HG03060 (cell line): ENCODE results near the gene EYA3.

Experiments used
- ATAC-seq: cut with Tn5 transposase; IDR thresholded peaks from one replicate; pipeline ENCODE4 v1.9.1; 2021; ENCODE audit warnings: low read depth, moderate number of reproducible peaks; ENCODE audit not compliant: unreplicated experiment

EYA3 gene

GRCh38 chr1:27973771-27974416 is 114.5 kb downstream of the EYA3 start:
- no peak for ATAC-seq

- ATAC-seq = no peak
These were observed 116.3 kb downstream of the EYA3 start for GRCh38 chr1:27972141-27972540.

DNA sequence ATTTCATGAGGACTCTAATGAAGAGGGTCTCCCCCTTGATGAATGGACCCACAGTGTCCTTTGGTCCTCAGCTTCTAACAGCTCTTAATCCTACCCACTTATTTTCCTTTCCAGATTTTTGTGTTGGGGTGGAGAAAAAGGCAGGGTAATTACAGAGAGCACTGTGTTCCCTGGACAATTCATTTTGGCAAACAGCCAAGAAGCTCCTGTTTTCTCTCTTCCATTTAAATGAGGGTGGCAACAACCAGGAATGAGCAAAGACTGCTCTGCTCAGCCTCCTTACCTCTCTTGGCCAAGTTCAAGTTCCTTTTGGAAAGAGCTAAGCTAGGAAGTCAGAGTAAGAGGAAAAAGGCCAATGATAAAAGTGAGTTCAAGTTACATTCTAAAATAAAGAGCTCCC is 116.7 kb downstream of the EYA3 start:
- ATAC-seq = no peak

GRCh38 chr1:27970401-27970800 is 118.0 kb downstream of the EYA3 start:
- ATAC-seq = no peak

DNA sequence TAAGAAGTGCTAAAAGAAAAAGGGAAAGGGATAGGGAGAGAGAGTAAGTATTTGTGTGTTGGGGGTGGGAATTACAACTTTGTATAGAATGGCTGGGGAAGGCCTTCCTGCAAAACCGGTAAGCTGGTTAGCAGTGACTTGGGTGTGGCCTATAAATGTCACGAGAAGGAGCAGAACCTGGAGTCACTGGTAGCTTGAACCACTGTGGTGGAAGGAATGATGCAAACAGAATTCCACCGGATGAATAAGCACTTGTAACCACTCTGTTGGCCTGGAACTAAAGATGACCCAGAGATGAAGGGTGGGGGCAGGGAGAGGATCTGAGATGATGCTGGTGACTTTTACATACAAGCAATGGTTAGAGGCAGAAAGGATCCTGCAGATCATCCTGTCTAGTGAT is 119.7 kb downstream of the EYA3 start:
- ATAC-seq = no peak

GRCh38 chr1:27967884-27968466 is 120.4 kb downstream of the EYA3 start:
- no peak for ATAC-seq

GRCh38 chr1:27967106-27967883 is 121.1 kb downstream of the EYA3 start:
- ATAC-seq = no peak

DNA sequence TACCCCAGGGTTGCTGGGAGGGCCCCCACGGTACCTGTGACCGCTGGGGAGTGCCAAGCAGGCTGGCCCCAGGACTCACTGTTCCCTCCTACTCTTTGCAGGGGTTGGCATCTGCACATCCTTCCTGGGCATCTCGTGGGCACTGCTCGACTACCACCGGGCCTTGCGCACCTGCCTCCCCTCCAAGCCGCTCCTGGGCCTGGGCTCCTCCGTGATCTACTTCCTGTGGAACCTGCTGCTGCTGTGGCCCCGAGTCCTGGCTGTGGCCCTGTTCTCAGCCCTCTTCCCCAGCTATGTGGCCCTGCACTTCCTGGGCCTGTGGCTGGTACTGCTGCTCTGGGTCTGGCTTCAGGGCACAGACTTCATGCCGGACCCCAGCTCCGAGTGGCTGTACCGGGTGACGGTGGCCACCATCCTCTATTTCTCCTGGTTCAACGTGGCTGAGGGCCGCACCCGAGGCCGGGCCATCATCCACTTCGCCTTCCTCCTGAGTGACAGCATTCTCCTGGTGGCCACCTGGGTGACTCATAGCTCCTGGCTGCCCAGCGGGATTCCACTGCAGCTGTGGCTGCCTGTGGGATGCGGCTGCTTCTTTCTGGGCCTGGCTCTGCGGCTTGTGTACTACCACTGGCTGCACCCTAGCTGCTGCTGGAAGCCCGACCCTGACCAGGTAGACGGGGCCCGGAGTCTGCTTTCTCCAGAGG is 121.9 kb downstream of the EYA3 start:
- ATAC-seq = no peak

- ATAC-seq = no peak
These were observed 125.0 kb downstream of the EYA3 start for GRCh38 chr1:27963393-27963792.

DNA sequence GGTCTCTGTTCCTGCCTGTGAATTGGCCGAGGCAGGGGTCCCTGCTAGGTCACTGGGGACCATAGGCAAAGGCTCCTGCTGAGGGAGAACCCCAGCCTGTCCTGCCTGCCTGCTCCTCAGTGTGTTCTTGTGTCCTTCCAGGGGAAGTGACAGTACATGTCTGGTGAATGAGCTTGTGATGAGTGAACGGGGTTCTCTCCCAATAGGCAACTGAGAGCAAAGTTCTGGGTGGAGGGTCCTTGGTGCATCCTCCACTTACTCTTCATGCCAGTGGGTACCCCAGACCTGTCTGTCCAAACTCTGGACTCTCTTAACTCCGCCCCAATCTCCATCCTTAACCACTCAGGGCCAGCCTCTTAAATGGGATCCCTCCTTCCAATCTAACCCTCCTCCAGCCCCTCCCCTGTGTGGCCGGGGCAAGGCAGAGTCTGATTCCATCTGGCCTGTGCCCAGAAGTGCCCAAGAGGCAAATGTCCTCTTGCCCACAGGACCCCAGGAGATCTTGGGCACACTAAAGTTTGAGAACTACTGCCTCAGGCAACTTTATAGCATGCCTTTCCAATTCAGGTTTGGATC is 126.7 kb downstream of the EYA3 start:
- no peak for ATAC-seq

DNA sequence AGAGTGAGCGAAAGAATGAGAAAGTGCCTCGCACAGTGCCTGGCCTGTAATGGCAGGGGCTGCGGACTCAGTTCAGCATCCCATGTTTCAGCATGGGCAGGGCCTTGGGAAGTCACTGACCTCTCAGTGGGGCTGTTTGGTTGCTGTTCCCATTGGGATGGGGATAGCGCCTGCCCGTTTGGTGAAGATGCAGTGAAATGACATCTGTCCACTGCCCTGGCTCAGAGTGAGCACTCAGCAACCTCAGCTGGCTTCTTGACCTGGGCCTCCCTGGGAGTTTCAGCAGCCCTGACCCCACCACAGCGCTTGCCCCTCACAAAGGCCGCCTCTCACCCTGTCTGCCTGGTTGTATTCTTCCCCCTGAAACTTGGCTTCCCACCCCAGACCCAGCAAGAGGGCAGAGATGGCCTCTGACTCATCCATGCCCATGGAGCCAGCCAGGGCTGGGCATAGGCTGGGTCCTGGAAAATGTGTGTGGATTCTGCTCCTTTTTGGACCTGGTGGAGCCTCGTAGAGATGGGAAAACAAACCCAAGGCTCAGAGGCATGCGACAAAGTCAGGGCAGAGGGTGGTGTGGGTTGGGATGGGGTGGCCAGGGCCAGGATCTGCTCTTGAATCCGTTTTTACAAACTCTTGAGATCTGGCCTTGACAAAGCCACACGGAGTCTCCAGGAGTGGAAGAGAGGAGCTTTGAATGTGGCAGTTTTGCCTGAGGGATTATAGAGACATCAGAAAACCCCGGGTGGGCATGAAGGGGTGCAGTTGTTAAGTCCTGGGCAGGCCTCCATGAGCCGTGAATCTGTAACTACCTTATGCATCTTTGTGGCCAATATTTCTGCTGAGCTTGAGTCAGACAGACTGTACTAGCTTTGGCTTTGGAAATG is 127.4 kb downstream of the EYA3 start:
- ATAC-seq = no peak

- peak; percentile 40 for ATAC-seq
These were observed 128.4 kb downstream of the EYA3 start, which contains the start of gene XKR8 for GRCh38 chr1:27959792-27960603. TSS of gene XKR8 (plus strand) at chr1:27959973. CDS start at chr1:27960070, 97 bp downstream.

DNA sequence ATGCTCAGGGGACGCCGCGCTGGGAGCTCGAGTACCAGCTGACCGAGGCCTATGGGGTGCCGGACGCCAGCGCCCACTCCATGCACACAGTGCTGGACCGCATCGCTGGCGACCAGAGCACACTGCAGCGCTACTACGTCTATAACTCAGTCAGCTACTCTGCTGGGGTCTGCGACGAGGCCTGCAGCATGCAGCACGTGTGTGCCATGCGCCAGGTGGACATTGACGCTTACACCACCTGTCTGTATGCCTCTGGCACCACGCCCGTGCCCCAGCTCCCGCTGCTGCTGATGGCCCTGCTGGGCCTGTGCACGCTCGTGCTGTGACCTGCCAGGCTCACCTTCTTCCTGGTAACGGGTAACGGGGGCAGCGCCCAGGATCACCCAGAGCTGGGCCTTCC is 129.9 kb downstream of the EYA3 start:
- no peak for ATAC-seq

DNA sequence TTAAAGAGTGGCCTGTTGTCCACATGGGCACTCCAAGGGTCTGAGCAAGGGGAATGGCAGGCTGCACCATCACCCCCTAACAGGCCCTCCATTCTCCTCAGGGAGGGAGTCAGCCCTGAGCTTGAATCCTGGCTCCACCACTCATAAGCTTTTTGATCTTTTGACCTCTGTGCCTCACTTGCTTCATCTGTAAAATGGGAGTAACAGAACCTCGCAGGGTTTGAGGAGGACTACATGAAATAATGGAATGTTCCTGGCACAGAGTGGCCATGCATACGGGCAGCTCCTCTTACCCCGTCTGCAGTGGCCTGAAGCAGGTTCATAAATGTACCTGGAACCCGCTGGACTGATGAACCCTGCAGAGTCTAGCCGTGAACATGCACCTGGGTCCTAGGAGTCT is 130.8 kb downstream of the EYA3 start:
- no peak for ATAC-seq

DNA sequence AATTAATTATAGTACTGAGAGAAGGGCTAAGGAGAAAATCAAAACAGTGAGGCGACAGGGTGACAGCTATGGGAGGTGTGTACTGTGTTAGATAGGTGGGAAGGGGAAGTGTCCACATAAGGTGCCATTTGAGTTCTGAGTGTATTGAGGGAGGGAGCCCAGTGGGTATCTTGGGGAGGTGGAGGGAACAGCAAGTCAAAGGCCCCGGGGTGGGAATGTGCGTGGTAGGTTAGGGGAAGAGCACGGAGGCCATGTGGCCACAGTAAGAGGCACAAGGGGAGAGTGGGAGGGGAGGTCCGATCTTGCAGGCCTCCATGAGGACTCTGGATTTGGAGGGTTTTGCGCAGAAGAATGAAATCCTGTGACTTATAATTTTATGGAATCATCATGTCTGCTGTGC is 131.6 kb downstream of the EYA3 start:
- ATAC-seq = no peak

DNA sequence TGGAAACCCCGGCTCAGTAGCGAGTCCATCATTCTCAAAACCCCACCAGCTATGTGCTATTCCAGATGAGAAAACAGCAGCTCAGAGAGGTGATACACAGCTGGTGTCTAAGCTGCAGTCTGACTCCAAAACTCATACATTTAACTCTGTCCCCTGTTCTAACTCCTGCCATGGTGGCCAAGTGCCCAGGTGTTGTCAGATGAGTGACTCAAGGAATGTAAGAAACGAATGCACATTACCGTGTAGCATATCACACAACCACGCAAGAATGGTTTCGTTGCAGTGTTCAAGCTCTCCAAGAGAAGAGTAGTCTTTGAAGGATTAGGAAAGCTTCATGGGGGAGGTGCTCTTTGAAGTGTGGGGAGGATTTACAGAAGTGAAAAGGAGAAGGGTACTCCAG is 133.3 kb downstream of the EYA3 start:
- ATAC-seq = no peak

GRCh38 chr1:27954186-27954585 is 134.2 kb downstream of the EYA3 start:
- no peak for ATAC-seq

DNA sequence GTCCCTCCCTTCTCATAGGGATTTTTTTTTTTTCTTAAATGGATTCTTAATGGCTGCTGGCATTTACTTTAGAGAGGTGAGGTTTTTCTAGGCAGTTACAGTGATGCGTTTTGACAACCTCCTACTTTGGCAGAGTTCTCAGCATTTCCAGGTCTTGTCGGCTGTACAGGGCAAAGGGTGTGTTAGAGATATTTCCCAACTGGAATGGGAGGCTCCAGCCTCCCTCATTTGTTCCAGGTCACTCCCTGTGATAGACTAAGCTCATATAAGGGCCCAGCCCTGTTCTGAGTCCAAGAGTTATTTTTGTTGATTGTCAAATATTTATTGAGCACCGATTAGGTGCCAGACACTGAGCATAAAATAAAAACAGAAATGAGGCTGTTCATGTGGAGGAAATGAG is 136.3 kb downstream of the EYA3 start:
- no peak for ATAC-seq

DNA sequence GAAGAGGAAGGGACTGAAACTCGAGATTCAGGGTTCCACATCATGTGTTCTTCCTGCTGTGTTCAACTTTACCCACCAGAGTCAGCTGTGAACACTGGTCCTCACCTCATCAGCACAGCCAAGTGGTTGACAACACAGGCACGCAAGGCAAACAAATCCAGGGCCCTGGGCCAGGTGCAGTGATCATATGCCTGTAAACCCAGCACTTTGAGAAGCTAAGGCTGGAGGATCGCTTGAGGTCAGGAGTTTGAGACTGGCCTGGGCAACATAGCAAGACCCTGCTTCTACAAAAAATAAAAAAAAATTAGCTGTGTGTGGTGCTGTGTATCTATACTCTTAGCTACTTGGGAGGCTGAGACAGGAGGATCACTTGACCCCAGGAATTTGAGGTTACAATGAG is 137.0 kb downstream of the EYA3 start:
- no peak for ATAC-seq
